Astrocyte (in vitro differentiated cells and primary cell): ENCODE measurements around the gene TTC9B.

Source experiments
- EZH2 ChIP-seq: IDR thresholded peaks from 2 replicates; pipeline ENCODE4 v1.6.1; 2012; ENCODE audit warnings: mild to moderate bottlenecking, low read length, inconsistent platforms; ENCODE audit not compliant: insufficient read depth
- TF ChIP-seq, protein P1 (sequence below): IDR thresholded peaks from 2 replicates; pipeline ENCODE4 v1.5.1; 2011; ENCODE audit warnings: low read depth, mild to moderate bottlenecking, inconsistent platforms, low read length, moderate library complexity; ENCODE audit not compliant: insufficient read depth

DNA sequence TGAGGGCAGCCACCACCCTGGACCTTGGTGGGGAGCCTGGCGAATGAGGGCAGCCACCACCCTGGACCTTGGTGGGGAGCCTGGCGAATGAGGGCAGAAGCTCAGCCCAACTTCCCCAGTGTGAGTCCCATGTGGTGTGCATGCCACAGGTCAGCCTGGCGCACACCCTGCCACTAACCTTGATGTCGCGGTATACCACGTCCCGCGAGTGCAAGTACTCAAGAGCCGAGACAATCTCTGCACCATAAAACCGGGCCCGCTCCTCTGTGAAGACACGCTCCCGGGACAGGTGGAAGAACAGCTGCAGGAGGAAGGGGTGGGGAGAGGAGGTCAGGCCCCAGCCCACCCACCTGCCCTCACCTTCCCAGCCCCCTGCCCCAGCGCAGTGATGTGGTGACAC, 19.6 kb upstream of the TTC9B start:
- TF ChIP-seq, protein P1, sequence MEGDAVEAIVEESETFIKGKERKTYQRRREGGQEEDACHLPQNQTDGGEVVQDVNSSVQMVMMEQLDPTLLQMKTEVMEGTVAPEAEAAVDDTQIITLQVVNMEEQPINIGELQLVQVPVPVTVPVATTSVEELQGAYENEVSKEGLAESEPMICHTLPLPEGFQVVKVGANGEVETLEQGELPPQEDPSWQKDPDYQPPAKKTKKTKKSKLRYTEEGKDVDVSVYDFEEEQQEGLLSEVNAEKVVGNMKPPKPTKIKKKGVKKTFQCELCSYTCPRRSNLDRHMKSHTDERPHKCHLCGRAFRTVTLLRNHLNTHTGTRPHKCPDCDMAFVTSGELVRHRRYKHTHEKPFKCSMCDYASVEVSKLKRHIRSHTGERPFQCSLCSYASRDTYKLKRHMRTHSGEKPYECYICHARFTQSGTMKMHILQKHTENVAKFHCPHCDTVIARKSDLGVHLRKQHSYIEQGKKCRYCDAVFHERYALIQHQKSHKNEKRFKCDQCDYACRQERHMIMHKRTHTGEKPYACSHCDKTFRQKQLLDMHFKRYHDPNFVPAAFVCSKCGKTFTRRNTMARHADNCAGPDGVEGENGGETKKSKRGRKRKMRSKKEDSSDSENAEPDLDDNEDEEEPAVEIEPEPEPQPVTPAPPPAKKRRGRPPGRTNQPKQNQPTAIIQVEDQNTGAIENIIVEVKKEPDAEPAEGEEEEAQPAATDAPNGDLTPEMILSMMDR, result no peak
- TF ChIP-seq EZH2, result no peak
